ENCODE measurements around the gene SPDEF.

The SPDEF gene

DNA sequence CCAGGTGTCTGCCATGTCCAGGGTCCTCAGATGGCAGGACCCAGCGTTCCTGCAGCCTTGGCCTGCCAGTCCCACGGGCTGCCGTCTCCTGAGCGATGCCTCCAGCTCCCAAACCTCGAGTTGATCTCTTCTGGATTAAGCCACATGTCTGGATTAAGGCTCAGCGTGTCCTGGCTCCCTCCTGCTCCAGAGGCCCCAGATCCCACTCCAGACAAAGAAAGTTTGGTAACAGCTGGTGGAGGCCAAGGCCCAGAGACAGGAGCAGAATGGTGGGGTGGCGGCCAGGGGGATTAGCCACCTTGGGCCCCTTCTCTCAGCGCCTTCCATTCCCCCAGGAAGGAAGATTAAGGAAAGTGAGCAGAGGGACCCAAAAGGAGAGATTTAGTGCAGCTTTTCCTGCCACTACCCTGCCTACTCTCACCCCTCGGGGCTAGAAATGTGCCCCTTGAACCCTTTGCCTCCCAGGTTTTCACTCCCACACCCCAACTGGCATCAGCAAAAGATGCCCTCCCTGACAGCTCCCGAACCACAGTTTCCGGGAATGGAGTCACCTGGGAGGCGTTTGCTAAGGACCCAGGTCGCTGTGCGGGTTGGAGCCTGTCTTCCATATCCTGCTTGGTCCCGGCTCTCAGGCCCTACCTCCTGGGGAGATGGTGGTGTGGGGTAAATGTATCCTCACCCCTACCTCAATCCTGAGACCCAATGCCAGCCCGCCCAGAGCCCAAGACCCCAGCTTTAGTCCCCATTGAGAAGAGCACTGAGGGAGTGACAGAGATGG lies 6.9 kb downstream of the SPDEF start:
- H2AFZ ChIP-seq (ENCODE audit: low read depth, low read length): no peak overlapping the region
- no peak overlapping the region for H3K4me3 ChIP-seq (ENCODE audit: insufficient read depth in 1 of 2, low read depth in 1 of 2, low read length in 2 of 2)
- no peak for DNase-seq
- no peaks in the 10 kb centered on the region for H3K36me3 ChIP-seq (ENCODE audit: control insufficient read depth in 1 of 2, insufficient read depth in 2 of 2, low read depth in 1 of 2, low read length in 2 of 2)
- H3K27ac ChIP-seq (ENCODE audit: low read length, poor library complexity, severe bottlenecking): no peak overlapping the region
- H3K9me3 ChIP-seq (ENCODE audit: control insufficient read depth, low read length): no peaks in the 10 kb centered on the region
- 67% methylated on average over 7 of the region's 16 CpGs for WGBS
- no peak overlapping the region for H2BK12ac ChIP-seq (ENCODE audit: low read length in 2 of 2)
- H3K4me1 ChIP-seq (ENCODE audit: control insufficient read depth, insufficient read depth, low read depth, low read length): peaks cover 17% of the 10 kb centered on the region
- H4K91ac ChIP-seq (ENCODE audit: low read length): no peak overlapping the region
- no peak overlapping the region for H3K9ac ChIP-seq (ENCODE audit: low read length)
- no peak overlapping the region for H3K14ac ChIP-seq (ENCODE audit: low read length in 2 of 2)
- no peak overlapping the region for H3K23ac ChIP-seq (ENCODE audit: low read length in 2 of 2)
- H2AK5ac ChIP-seq (ENCODE audit: low read length, severe bottlenecking): no peak overlapping the region
- H3K4me2 ChIP-seq (ENCODE audit: low read length, poor library complexity, severe bottlenecking): no peak overlapping the region
- no peak overlapping the region for H2BK15ac ChIP-seq (ENCODE audit: low read depth, poor library complexity, severe bottlenecking)
- H3K27me3 ChIP-seq (ENCODE audit: control insufficient read depth in 1 of 2, insufficient read depth in 1 of 2, low read length in 2 of 2): peaks cover 0 to 51% of the 10 kb centered on the region in 2 experiments
- no peaks in the 10 kb centered on the region for H3K79me1 ChIP-seq (replicated peaks; ENCODE audit: low read length, poor library complexity, severe bottlenecking)
- no peak overlapping the region for H2BK5ac ChIP-seq (ENCODE audit: low read depth, low read length, poor library complexity, severe bottlenecking)
- H3K4ac ChIP-seq (ENCODE audit: low read depth in 1 of 2, low read length in 2 of 2): no peak overlapping the region
- H3K18ac ChIP-seq (ENCODE audit: low read depth in 1 of 2, low read length in 2 of 2): no peak overlapping the region
- H2BK120ac ChIP-seq (ENCODE audit: low read depth, low read length): no peak overlapping the region
- no peak overlapping the region for H4K8ac ChIP-seq (ENCODE audit: low read length)

GRCh38 chr6:34547701-34548644 lies 8.2 kb downstream of the SPDEF start:
- 83% methylated on average over 10 of the region's 11 CpGs for WGBS
- Histone ChIP-seq H4K8ac (ENCODE audit: low read length) (no peak overlapping the region), H2BK12ac (ENCODE audit: low read length in 2 of 2) (no peak overlapping the region), H2BK15ac (ENCODE audit: low read depth, poor library complexity, severe bottlenecking) (no peak overlapping the region), H3K23ac (ENCODE audit: low read length in 2 of 2) (no peak overlapping the region), H3K14ac (ENCODE audit: low read length in 2 of 2) (no peak overlapping the region), H2AK5ac (ENCODE audit: low read length, severe bottlenecking) (no peak overlapping the region), H3K4me1 (ENCODE audit: control insufficient read depth, insufficient read depth, low read depth, low read length) (peaks cover 28% of the 10 kb centered on the region), H3K36me3 (ENCODE audit: control insufficient read depth in 1 of 2, insufficient read depth in 2 of 2, low read depth in 1 of 2, low read length in 2 of 2) (no peaks in the 10 kb centered on the region), H3K4me3 (ENCODE audit: insufficient read depth in 1 of 2, low read depth in 1 of 2, low read length in 2 of 2) (no peak overlapping the region), H3K4me2 (ENCODE audit: low read length, poor library complexity, severe bottlenecking) (no peak overlapping the region), H3K9me3 (ENCODE audit: control insufficient read depth, low read length) (no peaks in the 10 kb centered on the region), H3K27ac (ENCODE audit: low read length, poor library complexity, severe bottlenecking) (no peak overlapping the region), H3K79me1 (replicated peaks; ENCODE audit: low read length, poor library complexity, severe bottlenecking) (no peaks in the 10 kb centered on the region), H3K4ac (ENCODE audit: low read depth in 1 of 2, low read length in 2 of 2) (no peak overlapping the region), H2BK120ac (ENCODE audit: low read depth, low read length) (no peak overlapping the region), H4K91ac (ENCODE audit: low read length) (no peak overlapping the region), H3K9ac (ENCODE audit: low read length) (no peak overlapping the region), H3K18ac (ENCODE audit: low read depth in 1 of 2, low read length in 2 of 2) (no peak overlapping the region), H2AFZ (ENCODE audit: low read depth, low read length) (no peak overlapping the region), H2BK5ac (ENCODE audit: low read depth, low read length, poor library complexity, severe bottlenecking) (no peak overlapping the region), H3K27me3 (ENCODE audit: control insufficient read depth in 1 of 2, insufficient read depth in 1 of 2, low read length in 2 of 2) (peaks cover 0 to 44% of the 10 kb centered on the region in 2 experiments)
- no peak for DNase-seq

DNA sequence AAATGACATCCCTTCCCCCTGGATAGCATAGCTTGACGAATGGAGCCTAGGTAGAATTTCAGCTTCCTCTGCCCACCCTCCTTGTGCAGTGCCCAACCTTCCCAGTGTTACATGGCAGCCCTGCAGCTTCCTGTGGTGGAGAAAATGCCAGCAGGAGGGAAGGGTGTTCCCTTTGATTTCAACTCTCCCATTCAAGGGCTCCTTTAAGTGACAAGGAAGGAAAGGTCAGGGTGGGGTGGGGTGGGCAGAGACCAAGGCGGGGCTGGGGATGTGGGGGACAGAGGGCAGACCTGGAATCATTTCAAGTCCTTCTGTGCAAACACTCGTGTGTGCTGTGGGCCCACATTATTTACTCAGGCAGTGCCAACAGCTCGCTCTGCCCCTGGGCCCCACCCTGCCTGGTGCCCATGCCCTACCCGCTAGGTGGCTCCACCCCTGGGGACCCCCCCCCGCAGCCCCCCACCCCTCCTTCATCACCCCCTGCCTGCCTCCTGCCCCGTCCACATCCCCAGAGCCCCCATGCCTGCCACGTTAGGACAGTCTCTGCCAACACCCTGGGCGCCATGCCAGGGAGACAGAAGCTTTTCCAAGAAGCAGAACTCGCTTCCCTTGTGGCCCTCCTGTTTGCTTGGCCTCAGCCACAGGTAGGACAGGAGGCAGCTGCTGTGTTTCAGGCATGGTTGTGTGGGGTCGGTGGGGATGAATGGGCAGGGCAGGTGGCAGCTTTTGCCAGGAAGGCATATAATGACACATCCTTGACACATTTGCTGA lies 9.4 kb downstream of the SPDEF start:
- no peak for DNase-seq
- Histone ChIP-seq H3K4me2 (ENCODE audit: low read length, poor library complexity, severe bottlenecking) (no peak overlapping the region), H2AK5ac (ENCODE audit: low read length, severe bottlenecking) (no peak overlapping the region), H3K27me3 (ENCODE audit: control insufficient read depth in 1 of 2, insufficient read depth in 1 of 2, low read length in 2 of 2) (peaks cover 0 to 37% of the 10 kb centered on the region in 2 experiments), H3K27ac (ENCODE audit: low read length, poor library complexity, severe bottlenecking) (no peak overlapping the region), H3K79me1 (replicated peaks; ENCODE audit: low read length, poor library complexity, severe bottlenecking) (no peaks in the 10 kb centered on the region), H3K36me3 (ENCODE audit: control insufficient read depth in 1 of 2, insufficient read depth in 2 of 2, low read depth in 1 of 2, low read length in 2 of 2) (no peaks in the 10 kb centered on the region), H3K23ac (ENCODE audit: low read length in 2 of 2) (no peak overlapping the region), H2BK15ac (ENCODE audit: low read depth, poor library complexity, severe bottlenecking) (no peak overlapping the region), H3K4me3 (ENCODE audit: insufficient read depth in 1 of 2, low read depth in 1 of 2, low read length in 2 of 2) (peak overlapping the region in 1 of 2 experiments; percentile 3), H3K4me1 (ENCODE audit: control insufficient read depth, insufficient read depth, low read depth, low read length) (peaks cover 28% of the 10 kb centered on the region), H4K8ac (ENCODE audit: low read length) (no peak overlapping the region), H3K9me3 (ENCODE audit: control insufficient read depth, low read length) (no peaks in the 10 kb centered on the region), H3K4ac (ENCODE audit: low read depth in 1 of 2, low read length in 2 of 2) (no peak overlapping the region), H2AFZ (ENCODE audit: low read depth, low read length) (no peak overlapping the region), H3K9ac (ENCODE audit: low read length) (no peak overlapping the region), H3K14ac (ENCODE audit: low read length in 2 of 2) (no peak overlapping the region), H2BK12ac (ENCODE audit: low read length in 2 of 2) (no peak overlapping the region), H2BK120ac (ENCODE audit: low read depth, low read length) (no peak overlapping the region), H2BK5ac (ENCODE audit: low read depth, low read length, poor library complexity, severe bottlenecking) (no peak overlapping the region), H4K91ac (ENCODE audit: low read length) (no peak overlapping the region), H3K18ac (ENCODE audit: low read depth in 1 of 2, low read length in 2 of 2) (no peak overlapping the region)
- 79% methylated on average over 9 of the region's 11 CpGs for WGBS
